Measurements from ENCODE around the gene LYRM4.

Gene LYRM4

GRCh38 chr6:5302220-5302946 lies 41.6 kb upstream of the LYRM4 start:
- ChIA-PET CTCF (interaction anchor here (0.6 to 2.3 kb wide), 11 partner anchors 12 to 696 kb away, joined by 3 to 33 read pairs (median 3); no protein-coding TSS in a partner anchor), POLR2A (ENCODE audit: low non-redundant PET) (interaction anchor here (0.6 kb wide), 1 partner anchor 706 kb away, joined by 4 read pairs; no protein-coding TSS in a partner anchor)
- H3K27ac ChIP-seq, result no peak overlapping the region
- no peak for DNase-seq (ENCODE audit: low spot score)
- TF ChIP-seq, protein P1, sequence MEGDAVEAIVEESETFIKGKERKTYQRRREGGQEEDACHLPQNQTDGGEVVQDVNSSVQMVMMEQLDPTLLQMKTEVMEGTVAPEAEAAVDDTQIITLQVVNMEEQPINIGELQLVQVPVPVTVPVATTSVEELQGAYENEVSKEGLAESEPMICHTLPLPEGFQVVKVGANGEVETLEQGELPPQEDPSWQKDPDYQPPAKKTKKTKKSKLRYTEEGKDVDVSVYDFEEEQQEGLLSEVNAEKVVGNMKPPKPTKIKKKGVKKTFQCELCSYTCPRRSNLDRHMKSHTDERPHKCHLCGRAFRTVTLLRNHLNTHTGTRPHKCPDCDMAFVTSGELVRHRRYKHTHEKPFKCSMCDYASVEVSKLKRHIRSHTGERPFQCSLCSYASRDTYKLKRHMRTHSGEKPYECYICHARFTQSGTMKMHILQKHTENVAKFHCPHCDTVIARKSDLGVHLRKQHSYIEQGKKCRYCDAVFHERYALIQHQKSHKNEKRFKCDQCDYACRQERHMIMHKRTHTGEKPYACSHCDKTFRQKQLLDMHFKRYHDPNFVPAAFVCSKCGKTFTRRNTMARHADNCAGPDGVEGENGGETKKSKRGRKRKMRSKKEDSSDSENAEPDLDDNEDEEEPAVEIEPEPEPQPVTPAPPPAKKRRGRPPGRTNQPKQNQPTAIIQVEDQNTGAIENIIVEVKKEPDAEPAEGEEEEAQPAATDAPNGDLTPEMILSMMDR (conservative IDR thresholded peaks at IDR 0.05; ENCODE audit: low read depth), result no peak

DNA sequence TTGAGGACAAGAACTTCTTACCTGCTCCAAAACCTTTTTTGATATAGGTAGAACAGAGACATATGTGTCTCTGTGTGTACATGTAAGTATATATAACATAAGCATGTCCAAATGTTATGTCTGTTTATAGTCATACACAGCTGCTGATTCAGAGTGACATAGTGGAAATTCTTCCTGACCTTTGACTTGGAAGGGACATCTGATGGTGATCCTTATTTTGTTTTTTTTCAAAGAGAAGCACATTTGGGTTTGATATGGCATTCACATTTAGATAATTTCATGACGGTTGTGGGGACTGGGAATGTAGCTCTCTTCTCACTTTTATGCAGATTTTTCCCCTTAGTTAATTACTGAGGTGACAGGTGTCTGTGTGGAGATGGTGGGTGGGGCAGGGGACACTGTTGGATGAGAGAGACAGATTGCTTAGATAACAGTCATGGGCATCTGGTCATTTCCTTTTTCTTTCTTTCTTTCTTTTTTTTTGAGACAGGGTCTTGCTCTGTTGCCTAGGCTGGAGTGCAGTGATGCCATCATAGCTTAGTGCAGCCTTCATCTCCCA lies 39.5 kb upstream of the LYRM4 start:
- ChIA-PET POLR2A (ENCODE audit: low non-redundant PET) (no interaction called here), CTCF (interaction anchor here (0.7 to 0.9 kb wide), 2 partner anchors 29 to 153 kb away, joined by 4 to 5 read pairs; no protein-coding TSS in a partner anchor)
- H3K27ac ChIP-seq, result no peak overlapping the region
- DNase-seq (ENCODE audit: low spot score), result no peak
- TF ChIP-seq, protein P1 (conservative IDR thresholded peaks at IDR 0.05; ENCODE audit: low read depth), result no peak

DNA sequence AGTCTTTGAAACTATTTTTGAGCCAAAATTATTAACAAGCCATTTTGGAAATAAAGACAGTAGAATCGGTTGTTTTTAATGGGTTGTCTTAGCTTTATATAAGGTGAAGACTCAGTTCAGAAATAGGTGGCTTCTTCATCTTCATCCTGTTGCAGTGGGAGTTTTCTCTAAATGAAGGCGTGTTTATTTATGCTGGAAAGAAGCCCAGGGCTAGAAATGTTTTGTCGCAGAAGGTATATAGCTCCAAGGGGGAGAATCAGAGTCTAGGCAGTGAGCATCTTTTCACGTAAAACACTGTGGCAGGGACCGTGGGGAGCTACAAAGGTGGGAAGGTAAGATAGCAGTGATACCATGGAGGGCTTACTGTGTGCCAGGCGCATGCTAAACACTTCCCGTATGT lies 34.9 kb upstream of the LYRM4 start:
- DNase-seq (ENCODE audit: low spot score), result no peak
- ChIA-PET POLR2A (ENCODE audit: low non-redundant PET) (interaction anchor here (0.6 kb wide), 1 partner anchor 492 kb away, joined by 9 read pairs; no protein-coding TSS in a partner anchor), CTCF (interaction anchor here (0.6 to 1.0 kb wide), 3 partner anchors 151 to 1317 kb away, joined by 3 to 4 read pairs (median 4); no protein-coding TSS in a partner anchor)
- TF ChIP-seq, protein P1 (conservative IDR thresholded peaks at IDR 0.05; ENCODE audit: low read depth), result no peak
- H3K27ac ChIP-seq, result no peak overlapping the region

GRCh38 chr6:5294392-5295211 lies 33.9 kb upstream of the LYRM4 start:
- DNase-seq (ENCODE audit: low spot score), result no peak
- no peak overlapping the region for H3K27ac ChIP-seq
- POLR2A ChIA-PET (ENCODE audit: low non-redundant PET), result no interaction called here
- CTCF ChIA-PET, result interaction anchor here (1.0 kb wide), 1 partner anchor 150 kb away, joined by 3 read pairs; no protein-coding TSS in a partner anchor
- TF ChIP-seq, protein P1 (conservative IDR thresholded peaks at IDR 0.05; ENCODE audit: low read depth), result no peak

- CTCF ChIA-PET, result no interaction called here
- POLR2A ChIA-PET (ENCODE audit: low non-redundant PET), result no interaction called here
- no peak for DNase-seq (ENCODE audit: low spot score)
- no peak overlapping the region for H3K27ac ChIP-seq
- TF ChIP-seq, protein P1 (conservative IDR thresholded peaks at IDR 0.05; ENCODE audit: low read depth), result no peak
Measured at GRCh38 chr6:5293692-5294091, 32.9 kb upstream of the LYRM4 start.

GRCh38 chr6:5292154-5292553 lies 31.4 kb upstream of the LYRM4 start:
- no peak overlapping the region for H3K27ac ChIP-seq
- ChIA-PET CTCF (no interaction called here), POLR2A (ENCODE audit: low non-redundant PET) (no interaction called here)
- no peak for DNase-seq (ENCODE audit: low spot score)
- TF ChIP-seq, protein P1 (conservative IDR thresholded peaks at IDR 0.05; ENCODE audit: low read depth), result no peak
